GM23338 (cell line): ENCODE results near the gene TMEM60. TPM values are rescaled to one million over a fixed set of nuclear protein-coding genes. Genes with fewer than 3 reads are reported as not detected.

Experiments used
- ATAC-seq: fragments of 200-7000 bp; cut with Tn5 transposase; 3 replicates; pipeline ENCODE4 v1.9.1; 2020
- DNase-seq: peaks from one replicate; pipeline ENCODE4 v3.0.0-alpha.2; 2015; ENCODE audit warnings: low spot score
- H2AFZ ChIP-seq: fragments of 200-600 bp; sonication (generic); 2 replicates; pipeline ENCODE4 v1.8.0; 2016; ENCODE audit warnings: antibody characterized with exemption, mild to moderate bottlenecking, moderate library complexity
- H3F3A ChIP-seq: fragments of 200-600 bp; sonication (generic); replicated peaks from 2 replicates; pipeline ENCODE4 v1.8.0; 2017; ENCODE audit warnings: antibody characterized with exemption, mixed run types, low read depth
- H3K27ac ChIP-seq: fragments of 200-600 bp; sonication (generic); 2 replicates; pipeline ENCODE4 v1.6.1; 2016; ENCODE audit warnings: low read depth
- H3K27me3 ChIP-seq: fragments of 200-600 bp; sonication (generic); 2 replicates; pipeline ENCODE4 v1.8.0; 2016; ENCODE audit warnings: mild to moderate bottlenecking, mixed run types, moderate library complexity; ENCODE audit not compliant: insufficient read depth
- H3K36me3 ChIP-seq: fragments of 200-600 bp; sonication (generic); 2 replicates; pipeline ENCODE4 v1.8.0; 2016; ENCODE audit warnings: mild to moderate bottlenecking; ENCODE audit not compliant: insufficient read depth
- H3K4me1 ChIP-seq: fragments of 200-600 bp; sonication (generic); 2 replicates; pipeline ENCODE4 v1.8.0; 2016; ENCODE audit warnings: mild to moderate bottlenecking, moderate library complexity; ENCODE audit not compliant: insufficient read depth
- H3K4me2 ChIP-seq: fragments of 200-600 bp; sonication (generic); 2 replicates; pipeline ENCODE4 v1.7.1; 2017; ENCODE audit warnings: mixed run types
- H3K4me3 ChIP-seq: fragments of 200-600 bp; sonication (generic); 2 replicates; pipeline ENCODE4 v1.6.1; 2016; ENCODE audit warnings: mixed run types
- H3K79me2 ChIP-seq: fragments of 200-600 bp; sonication (generic); replicated peaks from 2 replicates; pipeline ENCODE4 v1.8.0; 2017; ENCODE audit warnings: mild to moderate bottlenecking; ENCODE audit not compliant: insufficient read depth
- H3K9me2 ChIP-seq: fragments of 200-600 bp; sonication (generic); 2 replicates; pipeline ENCODE4 v1.8.0; 2017; ENCODE audit not compliant: insufficient read depth
- H4K20me1 ChIP-seq: fragments of 200-600 bp; sonication (generic); replicated peaks from 2 replicates; pipeline ENCODE4 v1.8.0; 2017; ENCODE audit warnings: mild to moderate bottlenecking; ENCODE audit not compliant: insufficient read depth
- H3K27ac Mint-ChIP-seq: 2 replicates; pipeline ENCODE4 v1.8.0; 2020; ENCODE audit warnings: inconsistent platforms, mild to moderate bottlenecking, moderate library complexity, mixed read lengths
- H3K27me3 Mint-ChIP-seq: 3 replicates; pipeline ENCODE4 v1.8.0; 2022; ENCODE audit warnings: low read depth, mild to moderate bottlenecking, moderate library complexity, mixed read lengths, inconsistent platforms; ENCODE audit not compliant: insufficient read depth, poor library complexity
- H3K36me3 Mint-ChIP-seq: 3 replicates; pipeline ENCODE4 v1.8.0; 2021; ENCODE audit warnings: low read depth, mild to moderate bottlenecking, inconsistent platforms, moderate library complexity, mixed read lengths
- H3K4me1 Mint-ChIP-seq: 3 replicates; pipeline ENCODE4 v1.8.0; 2020; ENCODE audit warnings: mild to moderate bottlenecking, inconsistent platforms, mixed read lengths
- H3K4me3 Mint-ChIP-seq: 3 replicates; pipeline ENCODE4 v1.8.0; 2021; ENCODE audit warnings: moderate library complexity, mild to moderate bottlenecking, inconsistent platforms, mixed read lengths
- H3K9me3 Mint-ChIP-seq: 3 replicates; pipeline ENCODE4 v1.8.0; 2020; ENCODE audit warnings: moderate library complexity, mild to moderate bottlenecking, inconsistent platforms, mixed read lengths
- CTCF ChIP-seq, 2 experiments: fragments of 200-600 bp in 1 of 2; sonication (generic) in 1 of 2; conservative IDR thresholded peaks; 2 replicates each; pipeline versions ENCODE4 v1.5.1 to v1.6.1; 2016 to 2017; ENCODE audit warnings: antibody characterized with exemption in 2 of 2, low read depth in 2 of 2, mild to moderate bottlenecking in 2 of 2, moderate library complexity in 1 of 2
- ETS1 ChIP-seq: IDR thresholded peaks from 2 replicates; pipeline ENCODE4 v1.6.1; 2016; ENCODE audit warnings: antibody characterized with exemption
- EZH2 ChIP-seq: fragments of 200-600 bp; sonication (generic); IDR thresholded peaks from one replicate; pipeline ENCODE4 v1.8.0; 2017; ENCODE audit warnings: antibody characterized with exemption, mild to moderate bottlenecking, low read depth; ENCODE audit not compliant: unreplicated experiment
- EZH2phosphoT487 ChIP-seq: fragments of 200-600 bp; sonication (generic); IDR thresholded peaks from one replicate; pipeline ENCODE4 v1.8.1; 2018; ENCODE audit warnings: antibody characterized with exemption; ENCODE audit not compliant: unreplicated experiment
- POLR2AphosphoS5 ChIP-seq: IDR thresholded peaks from 2 replicates; pipeline ENCODE4 v1.6.1; 2016; ENCODE audit warnings: antibody characterized with exemption, low read depth
- REST ChIP-seq: IDR thresholded peaks from one replicate; pipeline ENCODE4 v1.6.1; 2018; ENCODE audit warnings: antibody characterized with exemption; ENCODE audit not compliant: unreplicated experiment
- ZNF114 ChIP-seq: fragments of 250-450 bp; sonication (Bioruptor Pico); IDR thresholded peaks from 2 replicates; pipeline ENCODE4 v1.5.0; 2020; ENCODE audit warnings: mild to moderate bottlenecking, moderate library complexity
- ZNF331 ChIP-seq: fragments of 250-450 bp; sonication (Bioruptor Pico); IDR thresholded peaks from 2 replicates; pipeline ENCODE4 v1.5.0; 2020; ENCODE audit warnings: low read depth, mild to moderate bottlenecking, moderate library complexity
- ZNF462 ChIP-seq: fragments of 250-450 bp; sonication (Bioruptor Pico); IDR thresholded peaks from 2 replicates; pipeline ENCODE4 v1.5.0; 2020; ENCODE audit warnings: mild to moderate bottlenecking, moderate library complexity
- polyA plus RNA-seq: library from polyadenylated mRNA; unstranded; fragments of >200 nt; fragmentation: Nextera tagmentation; extraction: Ambion mirVana; gene quantifications from 2 replicates; pipeline ENCODE4 v1.2.1, GENCODE V29; 2016
- total RNA-seq: library from RNA; depleted of rRNA; stranded (reverse); fragments of >200 nt; shearing (Covaris generic); gene quantifications from 2 replicates; pipeline ENCODE4 v1.2.3, GENCODE V29; 2014

TMEM60 gene
- total and polyA plus RNA-seq, 2 experiments from 2014 or later: 29.5 to 68.2 TPM

- H3K27ac ChIP-seq: no peak overlapping the region
- H3K4me3 Mint-ChIP-seq: no peak overlapping the region
- DNase-seq: no peak
- no peak overlapping the region for H2AFZ ChIP-seq
- no peak overlapping the region for H3K4me3 ChIP-seq
- H3K27me3 Mint-ChIP-seq: no peaks in the 10 kb centered on the region
- no peaks in the 10 kb centered on the region for H3K36me3 ChIP-seq
- H3K9me3 Mint-ChIP-seq: no peaks in the 10 kb centered on the region
- TF ChIP-seq ZNF462 (CRISPR knock-in tag) (no peak), POLR2AphosphoS5 (no peak), EZH2phosphoT487 (no peak), REST (no peak), ZNF114 (no peak), EZH2 (no peak), CTCF (conservative IDR thresholded peaks at IDR 0.05; ENCODE audit: low read depth in 2 of 2) (no peak), ZNF331 (CRISPR knock-in tag) (no peak), ETS1 (no peak)
- H3K79me2 ChIP-seq: peaks cover 6% of the 10 kb centered on the region
- no peaks in the 10 kb centered on the region for H3K9me2 ChIP-seq
- no peak overlapping the region for H3K4me2 ChIP-seq
- peaks cover 2% of the 10 kb centered on the region; the same call in 1 of the 3 replicates for H3K4me1 Mint-ChIP-seq
- ATAC-seq: no peak
- H3F3A ChIP-seq: no peaks in the 10 kb centered on the region
- H3K4me1 ChIP-seq: no peaks in the 10 kb centered on the region; the same call in 1 of the 2 replicates
- H3K27ac Mint-ChIP-seq: peak overlapping the region; percentile 14; the same call in 1 of the 2 replicates
- H3K36me3 Mint-ChIP-seq: peaks cover 6% of the 10 kb centered on the region; the same call in 2 of the 3 replicates
- no peaks in the 10 kb centered on the region for H3K27me3 ChIP-seq
- H4K20me1 ChIP-seq: no peaks in the 10 kb centered on the region
These were observed 33.2 kb upstream of the TMEM60 start for GRCh38 chr7:77831481-77831880.
